ENCODE measurements around the gene GAK.

DNA sequence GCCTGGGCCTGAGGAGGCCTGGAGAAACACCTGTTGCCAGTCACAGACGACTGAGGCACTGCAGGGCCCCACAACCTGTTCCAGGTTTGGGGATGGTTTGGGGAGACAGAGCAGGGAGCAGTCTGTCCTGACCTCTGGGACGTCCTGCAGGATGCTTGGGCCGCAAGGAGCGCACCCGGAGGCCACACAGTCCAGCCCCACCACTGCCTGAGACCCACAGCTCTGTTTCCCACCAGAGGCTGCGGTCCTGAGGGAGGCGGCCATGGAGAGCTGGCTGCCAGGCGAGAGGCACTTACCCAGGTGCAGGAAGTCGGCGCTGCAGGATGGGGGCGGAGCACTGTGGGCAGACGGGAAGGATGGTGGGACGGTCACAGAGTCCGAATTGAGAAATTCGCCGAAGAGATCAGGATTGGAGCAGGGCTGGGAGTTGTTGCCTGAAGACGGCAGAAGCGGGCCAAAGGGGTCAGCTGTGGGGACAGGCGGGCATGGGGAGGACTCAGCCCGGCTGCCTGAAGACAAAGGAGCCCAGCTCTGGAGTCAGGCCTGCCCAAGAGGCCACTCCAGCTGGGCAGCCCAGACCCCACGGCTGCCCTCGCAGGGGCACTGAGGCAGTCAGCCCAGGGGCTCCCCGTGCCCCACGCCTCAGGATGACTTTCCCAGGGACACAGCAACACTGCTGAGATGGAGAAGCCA lies 65.9 kb downstream of the GAK start:
- TF ChIP-seq, protein P1, sequence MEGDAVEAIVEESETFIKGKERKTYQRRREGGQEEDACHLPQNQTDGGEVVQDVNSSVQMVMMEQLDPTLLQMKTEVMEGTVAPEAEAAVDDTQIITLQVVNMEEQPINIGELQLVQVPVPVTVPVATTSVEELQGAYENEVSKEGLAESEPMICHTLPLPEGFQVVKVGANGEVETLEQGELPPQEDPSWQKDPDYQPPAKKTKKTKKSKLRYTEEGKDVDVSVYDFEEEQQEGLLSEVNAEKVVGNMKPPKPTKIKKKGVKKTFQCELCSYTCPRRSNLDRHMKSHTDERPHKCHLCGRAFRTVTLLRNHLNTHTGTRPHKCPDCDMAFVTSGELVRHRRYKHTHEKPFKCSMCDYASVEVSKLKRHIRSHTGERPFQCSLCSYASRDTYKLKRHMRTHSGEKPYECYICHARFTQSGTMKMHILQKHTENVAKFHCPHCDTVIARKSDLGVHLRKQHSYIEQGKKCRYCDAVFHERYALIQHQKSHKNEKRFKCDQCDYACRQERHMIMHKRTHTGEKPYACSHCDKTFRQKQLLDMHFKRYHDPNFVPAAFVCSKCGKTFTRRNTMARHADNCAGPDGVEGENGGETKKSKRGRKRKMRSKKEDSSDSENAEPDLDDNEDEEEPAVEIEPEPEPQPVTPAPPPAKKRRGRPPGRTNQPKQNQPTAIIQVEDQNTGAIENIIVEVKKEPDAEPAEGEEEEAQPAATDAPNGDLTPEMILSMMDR (IDR thresholded peaks at IDR 0.05; ENCODE audit: low read depth, low read length) = no peak
- no peak for TF ChIP-seq POLR2A (IDR thresholded peaks at IDR 0.05; ENCODE audit: extremely low read depth, insufficient read length)
- TF ChIP-seq MYC (IDR thresholded peaks at IDR 0.05; ENCODE audit: low read depth, low read length) = no peak
- TF ChIP-seq MAX (IDR thresholded peaks at IDR 0.05; ENCODE audit: low read depth, low read length) = no peak

Data from NB4 (cell line).